Aorta (tissue), 5 donors: ENCODE data around the gene KIF1A. TPM values are rescaled to one million over a fixed set of nuclear protein-coding genes. Genes with fewer than 3 reads are reported as not detected.

Experiments used
- ATAC-seq: fragments of 200-7000 bp; cut with Tn5 transposase; one replicate; pipeline ENCODE4 v1.9.1; 2022; ENCODE audit warnings: moderate library complexity; ENCODE audit not compliant: low FRiP score
- DNase-seq, 2 donors: peaks; one replicate each; pipeline ENCODE4 v3.0.0-alpha.2; 2020
- H3K27ac ChIP-seq, 2 donors: one replicate each; pipeline ENCODE4 v1.5.1; 2013; ENCODE audit warnings: low read length in 2 of 2, mild to moderate bottlenecking in 2 of 2, moderate library complexity in 2 of 2, control low read depth in 1 of 2, inconsistent platforms in 1 of 2, low read depth in 1 of 2
- H3K27me3 ChIP-seq, 2 donors: one replicate each; pipeline ENCODE4 v1.6.1; 2013; ENCODE audit warnings: control low read depth in 1 of 2, low read length in 1 of 2, mild to moderate bottlenecking in 1 of 2, moderate library complexity in 1 of 2; ENCODE audit not compliant: insufficient read depth in 2 of 2, control insufficient read depth in 1 of 2
- H3K36me3 ChIP-seq, 2 donors: one replicate each; pipeline ENCODE4 v1.6.1; 2013; ENCODE audit warnings: control low read depth in 1 of 2, low read length in 1 of 2, mild to moderate bottlenecking in 1 of 2; ENCODE audit not compliant: insufficient read depth in 2 of 2, control insufficient read depth in 1 of 2
- H3K4me1 ChIP-seq, 2 donors: one replicate each; pipeline ENCODE4 v1.6.1; 2013; ENCODE audit warnings: low read length in 2 of 2, control low read depth in 1 of 2, mild to moderate bottlenecking in 1 of 2, moderate library complexity in 1 of 2; ENCODE audit not compliant: insufficient read depth in 2 of 2, control insufficient read depth in 1 of 2
- H3K4me3 ChIP-seq, 2 donors: one replicate each; pipeline ENCODE4 v1.5.1; 2013; ENCODE audit warnings: low read length in 2 of 2, control low read depth in 1 of 2, mild to moderate bottlenecking in 1 of 2
- H3K9me3 ChIP-seq: one replicate; pipeline ENCODE4 v1.6.1; 2013; ENCODE audit warnings: mild to moderate bottlenecking, low read length; ENCODE audit not compliant: control insufficient read depth
- WGBS, 2 donors: extraction: QIAGEN DNeasy Blood & Tissue Kit; methylation state at CpG; one replicate each; pipeline ENCODE4 v1.1.7; 2013; 5-methylcytosine and 5-hydroxymethylcytosine counted together
- intact Hi-C, 2 donors: fragments of 100-400 bp; cut with DNase I; formaldehyde crosslinking; loops; one replicate each; pipeline versions ENCODE4 v1.14.2 to v1.15.0; 2022
- polyA plus RNA-seq, 2 donors: library from polyadenylated mRNA; stranded (reverse); fragments of 200-250 nt; gene quantifications; one replicate each; pipeline ENCODE4 v1.2.3, GENCODE V29; 2013
- total RNA-seq, 2 donors: library from RNA; stranded (reverse); fragmentation: NEBNext Ultra II Directional; extraction: Animal tissue kit (Norgen Biotek cat#: 25700); gene quantifications; one replicate each; pipeline ENCODE4 v1.2.1, GENCODE V29; 2021
- donor health status: healthy with polysubstance abuse.
- donor health status: Bipolar disorder and iron deficiency.
- donor health status: DM: no; HTN: no; CAD: no.
- donor health status: DM: no; HTN: no; CAD: no.
- donor health status: DM: yes; HTN: yes; CAD: no.

The KIF1A gene
- total and polyA plus RNA-seq, 4 donors = 0.25 to 0.78 (median 0.72) TPM; not detected in 1

DNA sequence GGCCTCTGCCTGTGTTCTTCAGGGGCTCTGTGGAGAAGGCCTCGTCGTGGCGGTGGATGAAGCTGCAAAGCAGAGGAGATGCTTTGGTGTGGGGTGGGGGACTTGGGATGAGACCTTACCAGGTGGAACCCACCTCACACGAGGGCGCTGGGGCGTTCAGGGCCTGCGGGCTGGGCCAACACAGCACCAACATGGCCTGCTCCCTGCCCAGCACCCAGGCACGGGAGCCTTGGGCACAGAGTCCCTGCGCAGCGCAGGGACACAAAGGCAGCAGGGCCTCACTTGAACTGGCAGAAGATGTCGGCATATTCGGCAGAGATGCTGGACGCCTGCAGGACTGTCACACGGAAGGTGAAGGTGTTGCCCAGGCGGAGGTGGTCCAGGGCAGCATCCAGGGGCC lies 74.6 kb downstream of the KIF1A start:
- 95 to 97% methylated on average over 11 to 15 of the region's 15 CpGs for WGBS, 2 donors
- ATAC-seq = no peak
- intact Hi-C loops = no loop called here

DNA sequence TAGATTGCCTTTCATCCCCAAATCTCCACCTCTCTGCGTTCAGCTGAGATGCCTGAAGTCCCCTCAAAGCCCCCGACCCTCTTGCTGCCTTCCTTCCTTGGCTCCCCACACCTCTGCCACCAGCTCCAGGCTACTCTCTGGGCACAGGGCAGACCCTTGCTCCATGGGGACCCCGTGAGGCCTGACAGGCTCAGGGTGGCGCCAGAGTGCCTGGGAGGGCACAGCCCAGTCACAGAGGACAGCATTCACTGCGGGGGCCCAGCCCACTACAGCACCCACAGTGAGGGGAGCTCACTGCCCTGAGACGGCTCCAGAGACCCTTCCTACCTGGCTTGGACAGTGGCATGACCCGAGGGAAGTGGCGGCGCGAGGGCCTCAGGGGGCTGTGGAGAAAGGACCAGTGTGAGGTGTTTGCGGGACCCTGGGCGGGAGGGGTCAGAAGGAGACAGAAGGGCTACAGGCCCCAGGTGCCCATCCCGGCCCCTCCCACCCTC lies 77.4 kb downstream of the KIF1A start:
- Histone ChIP-seq H3K27ac (no peak overlapping the region), H3K27me3 (no peaks in the 10 kb centered on the region), H3K4me1 (no peaks in the 10 kb centered on the region), H3K4me3 (no peak overlapping the region), H3K9me3 (no peaks in the 10 kb centered on the region), H3K36me3 (no peaks in the 10 kb centered on the region)
- intact Hi-C loops = no loop called here
- WGBS, 2 donors = 86 to 89% methylated on average over 10 to 13 of the region's 13 CpGs
- no peak for ATAC-seq
- DNase-seq = no peak

More for the DNA sequence above, 74.6 kb downstream of the KIF1A start:
- Histone ChIP-seq H3K9me3 (no peaks in the 10 kb centered on the region), H3K27me3 (no peaks in the 10 kb centered on the region), H3K36me3 (no peaks in the 10 kb centered on the region), H3K4me3 (no peak overlapping the region), H3K27ac (no peak overlapping the region), H3K4me1 (no peaks in the 10 kb centered on the region)
- DNase-seq = no peak

- intact Hi-C loops = no loop called here
- Histone ChIP-seq H3K4me1 (no peaks in the 10 kb centered on the region), H3K27ac (no peak overlapping the region), H3K4me3 (no peak overlapping the region), H3K9me3 (no peaks in the 10 kb centered on the region), H3K36me3 (no peaks in the 10 kb centered on the region), H3K27me3 (no peaks in the 10 kb centered on the region)
- DNase-seq (no peak), ATAC-seq (no peak)
- 86 to 90% methylated on average over 17 to 18 of the region's 18 CpGs for WGBS, 2 donors
Observed at GRCh38 chr2:240741091-240741490, 78.9 kb downstream of the KIF1A start.

DNA sequence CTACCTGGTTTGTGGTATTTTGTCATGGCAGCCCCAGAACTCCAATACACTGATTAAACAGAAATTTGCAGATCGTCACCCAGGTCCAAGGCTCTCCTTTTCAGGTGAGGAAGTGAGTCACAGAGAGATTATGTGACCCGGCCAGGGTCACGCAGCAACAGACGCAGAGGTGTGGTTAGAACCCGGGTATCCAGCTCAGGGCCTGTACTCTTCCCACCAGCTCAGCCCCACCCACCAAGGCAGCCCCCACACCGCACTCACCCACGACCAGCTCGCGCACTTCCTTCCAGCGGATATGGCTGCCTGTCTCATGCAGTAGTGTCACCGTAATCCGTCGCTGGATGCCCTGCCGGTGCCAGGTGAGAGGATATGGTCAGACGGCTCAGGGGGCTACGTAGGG lies 80.2 kb downstream of the KIF1A start:
- intact Hi-C loops = no loop called here
- Histone ChIP-seq H3K4me1 (no peaks in the 10 kb centered on the region), H3K27me3 (no peaks in the 10 kb centered on the region), H3K9me3 (no peaks in the 10 kb centered on the region), H3K27ac (no peak overlapping the region), H3K36me3 (no peaks in the 10 kb centered on the region), H3K4me3 (no peak overlapping the region)
- DNase-seq = no peak
- 87 to 91% methylated on average over 16 of the region's 16 CpGs for WGBS, 2 donors
- no peak for ATAC-seq

DNA sequence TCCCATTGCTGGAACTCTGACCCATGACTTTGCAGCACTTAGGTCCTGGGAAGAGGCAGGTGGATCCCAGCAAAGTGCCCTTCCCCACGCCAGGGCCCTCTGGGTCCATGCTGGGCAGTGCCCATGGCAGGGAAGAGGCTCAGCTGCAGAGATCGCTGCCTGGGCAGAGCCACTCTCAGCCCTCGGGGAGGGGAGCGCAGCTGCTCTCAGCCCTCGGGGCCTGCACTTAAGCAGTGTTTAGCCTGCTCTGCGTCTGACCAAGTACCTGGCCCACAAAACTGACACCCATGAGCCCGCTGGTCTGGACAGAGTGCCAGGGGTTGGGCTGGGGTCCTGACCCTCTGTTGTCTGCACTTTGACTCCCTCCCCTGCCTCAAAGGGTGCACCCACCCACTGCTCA lies 82.1 kb downstream of the KIF1A start:
- no peak overlapping the region for H3K4me3 ChIP-seq
- H3K36me3 ChIP-seq = no peaks in the 10 kb centered on the region
- DNase-seq (no peak), ATAC-seq (no peak)
- H3K27ac ChIP-seq = no peak overlapping the region
- intact Hi-C loops = no loop called here
- H3K27me3 ChIP-seq = no peaks in the 10 kb centered on the region
- WGBS, 2 donors = 85 to 86% methylated on average over 7 of the region's 7 CpGs
- H3K4me1 ChIP-seq = no peaks in the 10 kb centered on the region
- H3K9me3 ChIP-seq = no peaks in the 10 kb centered on the region

GRCh38 chr2:240737512-240737911 lies 82.5 kb downstream of the KIF1A start:
- 79 to 82% methylated on average over 5 of the region's 5 CpGs for WGBS, 2 donors
- no peaks in the 10 kb centered on the region for H3K36me3 ChIP-seq
- no peak overlapping the region for H3K4me3 ChIP-seq
- no peaks in the 10 kb centered on the region for H3K27me3 ChIP-seq
- H3K4me1 ChIP-seq = no peaks in the 10 kb centered on the region
- DNase-seq = no peak
- intact Hi-C loops = no loop called here
- no peak overlapping the region for H3K27ac ChIP-seq
- H3K9me3 ChIP-seq = no peaks in the 10 kb centered on the region
- no peak for ATAC-seq

DNA sequence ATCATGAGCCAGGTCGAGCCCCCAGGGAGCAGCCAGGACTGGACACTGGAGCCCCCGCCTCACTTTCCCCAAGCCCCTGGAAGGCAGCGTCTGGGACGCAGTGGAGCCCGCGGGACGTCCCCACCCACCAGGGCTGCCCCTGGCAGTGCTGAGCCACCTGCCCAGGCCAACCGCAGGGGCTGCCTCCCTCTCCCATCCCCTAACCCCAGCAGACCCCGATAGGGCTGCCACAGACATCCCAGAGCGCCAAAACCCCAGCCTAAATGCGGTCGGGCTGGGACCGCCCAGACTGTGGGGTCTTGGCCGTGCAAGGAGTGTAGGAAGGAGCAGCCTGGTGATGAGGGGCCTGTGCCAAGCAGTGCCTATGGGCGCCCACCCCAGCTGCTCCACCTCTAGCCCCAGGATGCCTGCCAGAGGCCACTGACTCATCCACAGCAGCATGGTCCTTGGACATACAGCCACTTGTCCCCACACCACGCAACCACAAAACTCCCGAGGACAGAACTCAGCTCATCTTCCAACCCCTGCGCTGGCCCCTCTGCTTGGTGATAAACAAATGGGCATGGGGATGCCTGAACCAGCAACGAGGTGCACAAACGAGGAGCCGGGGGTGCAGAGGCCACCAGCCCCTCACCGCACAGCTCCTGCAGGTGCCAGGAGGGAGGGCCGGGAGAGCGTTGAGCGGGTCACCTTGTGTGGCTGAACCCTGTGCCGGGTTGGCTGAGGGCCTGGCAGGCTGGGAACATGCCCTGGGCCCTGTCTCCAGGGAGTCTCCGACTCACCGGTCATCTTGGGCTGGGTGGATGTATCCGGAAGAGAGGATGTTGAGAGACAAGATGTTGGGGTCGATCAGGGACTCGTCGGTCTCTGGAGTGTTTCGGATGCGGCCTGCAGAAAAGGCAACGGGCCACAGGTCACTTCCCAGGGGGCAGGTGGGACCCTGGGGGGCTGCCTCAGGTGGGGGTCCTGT lies 83.5 kb downstream of the KIF1A start:
- ATAC-seq = no peak
- H3K27ac ChIP-seq = no peak overlapping the region
- no peak overlapping the region for H3K4me3 ChIP-seq
- no peak for DNase-seq
- no peaks in the 10 kb centered on the region for H3K9me3 ChIP-seq
- H3K4me1 ChIP-seq = no peaks in the 10 kb centered on the region
- 83 to 88% methylated on average over 35 of the region's 35 CpGs for WGBS, 2 donors
- H3K27me3 ChIP-seq = no peaks in the 10 kb centered on the region
- intact Hi-C loops = no loop called here
- H3K36me3 ChIP-seq = no peaks in the 10 kb centered on the region

GRCh38 chr2:240735476-240735875 lies 84.5 kb downstream of the KIF1A start:
- H3K27me3 ChIP-seq = no peaks in the 10 kb centered on the region
- H3K36me3 ChIP-seq = no peaks in the 10 kb centered on the region
- DNase-seq (no peak), ATAC-seq (no peak)
- no peaks in the 10 kb centered on the region for H3K9me3 ChIP-seq
- intact Hi-C loops = no loop called here
- no peak overlapping the region for H3K27ac ChIP-seq
- H3K4me1 ChIP-seq = no peaks in the 10 kb centered on the region
- 90 to 93% methylated on average over 10 of the region's 10 CpGs for WGBS, 2 donors
- no peak overlapping the region for H3K4me3 ChIP-seq

DNA sequence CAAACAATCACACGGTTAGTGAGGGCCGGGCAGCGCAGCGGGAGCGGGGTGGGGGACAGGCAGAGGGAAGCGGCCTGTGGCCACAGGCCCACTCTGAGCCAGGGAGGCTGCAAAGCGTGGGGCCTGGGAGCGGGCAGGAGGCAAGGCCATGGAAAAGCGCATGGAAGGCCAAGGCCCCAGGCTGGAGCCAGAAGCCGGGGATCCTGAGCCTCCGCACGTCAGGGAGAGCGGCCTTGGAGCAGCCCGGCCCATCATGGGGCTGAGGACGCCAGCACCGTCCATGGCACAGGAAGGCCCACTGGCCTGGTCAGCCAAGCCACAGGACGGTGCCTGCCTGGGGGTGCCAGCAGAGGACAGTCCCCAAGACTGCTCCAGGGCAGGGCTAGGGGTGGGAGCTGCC lies 85.3 kb downstream of the KIF1A start:
- H3K9me3 ChIP-seq = no peaks in the 10 kb centered on the region
- no peaks in the 10 kb centered on the region for H3K4me1 ChIP-seq
- no peak overlapping the region for H3K27ac ChIP-seq
- ATAC-seq = no peak
- WGBS, 2 donors = 96 to 98% methylated on average over 17 of the region's 17 CpGs
- H3K36me3 ChIP-seq = no peaks in the 10 kb centered on the region
- no peak for DNase-seq
- intact Hi-C loops = no loop called here
- H3K27me3 ChIP-seq = no peaks in the 10 kb centered on the region
- H3K4me3 ChIP-seq = no peak overlapping the region
